Measurements from ENCODE around the gene WBP11.
A peak's percentile ranks its signal among the peaks of the same experiment; 100 is the strongest.

Gene WBP11

DNA sequence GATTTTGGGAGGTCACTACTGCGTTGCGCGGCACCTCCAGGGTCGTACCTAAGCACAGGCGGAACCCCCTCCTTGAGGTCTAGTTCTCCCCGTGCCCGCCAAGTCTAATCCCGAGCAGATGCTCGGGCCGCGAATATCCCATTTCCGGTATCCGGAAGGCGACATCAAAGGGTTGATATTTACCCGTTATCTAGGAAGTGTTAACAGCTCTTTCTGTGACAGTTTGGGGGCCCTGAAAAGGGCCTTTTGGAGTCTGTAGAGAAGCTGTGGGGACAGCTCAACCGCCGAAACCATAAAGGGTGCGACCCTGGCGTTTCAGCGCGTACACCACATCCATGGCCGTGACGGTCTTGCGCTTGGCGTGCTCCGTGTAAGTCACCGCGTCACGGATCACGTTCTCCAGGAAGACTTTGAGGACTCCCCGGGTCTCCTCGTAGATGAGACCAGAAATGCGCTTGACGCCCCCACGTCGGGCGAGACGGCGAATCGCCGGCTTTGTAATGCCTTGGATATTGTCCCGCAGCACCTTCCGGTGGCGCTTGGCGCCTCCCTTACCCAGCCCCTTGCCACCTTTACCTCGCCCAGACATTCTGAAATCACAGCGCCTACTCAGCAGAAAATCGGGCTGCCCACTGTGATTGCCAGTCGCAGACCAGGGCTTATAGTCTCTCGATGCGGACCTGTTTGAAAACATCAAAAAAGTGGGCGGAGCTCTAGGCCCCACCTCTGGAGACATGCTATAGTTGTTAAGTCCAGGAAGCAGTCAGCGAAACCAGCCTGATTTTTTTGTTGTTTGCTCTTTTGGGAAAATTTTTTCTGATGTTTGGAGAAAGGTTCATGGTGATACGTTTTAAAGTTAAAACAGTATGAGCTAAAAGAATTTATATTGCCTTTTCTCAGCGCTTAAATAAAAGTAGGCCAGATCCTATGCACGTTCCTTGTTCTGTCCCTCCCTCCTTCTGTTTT, 32.5 kb downstream of the WBP11 start:
- Histone ChIP-seq H3K27me3 (replicated peaks in 2 of 5; ENCODE audit: control insufficient read depth in 4 of 5, insufficient read depth in 5 of 5, low read length in 4 of 5) (no peaks in the 10 kb centered on the region), H3K4me3 (ENCODE audit: control insufficient read depth in 1 of 7, extremely low read depth in 1 of 7, insufficient read depth in 4 of 7, low read depth in 2 of 7, low read length in 6 of 7) (peak overlapping the region; percentile 54 to 97 (median 85)), H3K27ac (ENCODE audit: insufficient read depth in 1 of 2, low read depth in 1 of 2, low read length in 2 of 2, poor library complexity in 1 of 2, severe bottlenecking in 2 of 2) (peak overlapping the region; percentile 61 to 83), H3K9me3 (ENCODE audit: control extremely low read depth in 1 of 5, control insufficient read depth in 4 of 5, insufficient read depth in 2 of 5, low read depth in 1 of 5, low read length in 4 of 5) (no peaks in the 10 kb centered on the region), H3K4me1 (ENCODE audit: control extremely low read depth in 1 of 4, control insufficient read depth in 4 of 4, insufficient read depth in 4 of 4, low read length in 3 of 4) (peaks cover 16 to 56% (median 40%) of the 10 kb centered on the region in 4 experiments), H3K36me3 (ENCODE audit: control insufficient read depth in 4 of 4, insufficient read depth in 4 of 4, low read length in 3 of 4) (peaks cover 0 to 5% (median 1%) of the 10 kb centered on the region in 4 experiments)
- ChIA-PET CTCF (interaction anchor here (0.8 to 8.6 kb wide), 13 partner anchors 10 to 533 kb away, joined by 3 to 64 read pairs (median 3); partner anchors contain the start of genes C12orf60, RERG and WBP11), POLR2A (interaction anchor here (0.7 to 1.0 kb wide), 4 partner anchors 11 to 185 kb away, joined by 3 to 4 read pairs (median 4); no protein-coding TSS in a partner anchor)
- WGBS (ENCODE audit: insufficient coverage), result under 1% methylated on average over 55 of the region's 56 CpGs
- DNase-seq, result peak; percentile 91 to 93 (median 93)

DNA sequence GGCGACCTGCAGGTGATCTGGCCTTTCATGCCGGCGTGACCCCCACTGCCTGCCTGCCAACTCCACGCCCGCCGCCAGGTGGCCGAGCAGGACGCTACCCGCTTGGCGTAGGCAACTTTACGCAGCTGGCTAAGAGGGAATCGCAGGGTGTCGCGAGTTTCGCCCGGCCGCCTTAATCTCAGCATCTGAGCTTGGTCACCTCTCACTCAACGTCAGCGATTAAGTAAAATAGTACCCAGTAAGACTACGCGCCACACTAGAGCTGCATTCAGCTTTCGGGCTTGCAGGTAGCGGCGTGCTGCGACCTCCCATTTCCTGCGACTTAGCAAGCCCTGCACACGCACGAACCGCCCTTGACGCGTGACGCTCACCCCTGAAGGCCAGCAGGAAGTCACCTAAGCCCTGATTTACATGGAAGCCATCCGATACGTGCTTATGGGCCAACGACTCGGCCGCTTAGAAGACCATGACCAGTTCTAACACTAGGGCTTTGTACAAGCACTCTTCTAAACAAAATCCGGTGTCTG, 33.2 kb downstream of the WBP11 start:
- ChIA-PET POLR2A (interaction anchor here (0.7 kb wide), 1 partner anchor 23 kb away, joined by 4 read pairs; no protein-coding TSS in a partner anchor), CTCF (interaction anchor here (0.8 to 8.6 kb wide), 10 partner anchors 11 to 452 kb away, joined by 3 to 64 read pairs (median 6); partner anchors contain the start of genes C12orf60, RERG and WBP11)
- Histone ChIP-seq H3K4me3 (ENCODE audit: control insufficient read depth in 1 of 7, extremely low read depth in 1 of 7, insufficient read depth in 4 of 7, low read depth in 2 of 7, low read length in 6 of 7) (peak overlapping the region; percentile 54 to 97 (median 85)), H3K27me3 (replicated peaks in 2 of 5; ENCODE audit: control insufficient read depth in 4 of 5, insufficient read depth in 5 of 5, low read length in 4 of 5) (no peaks in the 10 kb centered on the region), H3K27ac (ENCODE audit: insufficient read depth in 1 of 2, low read depth in 1 of 2, low read length in 2 of 2, poor library complexity in 1 of 2, severe bottlenecking in 2 of 2) (peak overlapping the region; percentile 61 to 83), H3K36me3 (ENCODE audit: control insufficient read depth in 4 of 4, insufficient read depth in 4 of 4, low read length in 3 of 4) (peaks cover 0 to 5% (median 1%) of the 10 kb centered on the region in 4 experiments), H3K9me3 (ENCODE audit: control extremely low read depth in 1 of 5, control insufficient read depth in 4 of 5, insufficient read depth in 2 of 5, low read depth in 1 of 5, low read length in 4 of 5) (peaks cover 0 to 2% (median 0%) of the 10 kb centered on the region in 5 experiments), H3K4me1 (ENCODE audit: control extremely low read depth in 1 of 4, control insufficient read depth in 4 of 4, insufficient read depth in 4 of 4, low read length in 3 of 4) (peaks cover 11 to 48% (median 33%) of the 10 kb centered on the region in 4 experiments)
- 0% methylated on average over 38 of the region's 38 CpGs for WGBS (ENCODE audit: insufficient coverage)
- peak; percentile 87 to 92 (median 91) for DNase-seq

DNA sequence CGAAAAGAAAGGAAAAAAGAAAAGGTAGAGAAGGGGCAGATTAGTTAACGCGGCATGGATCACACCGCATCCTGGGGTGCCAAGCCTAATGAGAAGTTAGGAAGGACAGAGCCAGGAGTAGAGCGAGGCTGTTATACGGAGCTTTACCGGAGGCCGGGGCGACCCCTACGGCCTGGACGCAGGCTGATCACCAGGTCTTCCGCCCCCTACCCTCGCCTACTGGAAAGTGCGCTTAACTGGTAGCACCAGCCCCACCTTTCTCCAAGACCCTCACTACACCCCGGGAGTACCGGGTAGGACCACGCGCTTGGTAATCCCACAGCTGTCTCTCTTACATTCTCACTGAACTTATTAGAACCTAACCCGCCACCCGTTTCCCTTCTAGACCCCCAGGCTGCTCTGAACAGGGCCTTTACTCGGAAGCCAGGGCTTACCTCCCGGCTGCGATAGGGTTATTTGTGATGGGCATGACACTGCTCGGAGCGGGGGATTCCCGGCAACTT, 33.8 kb downstream of the WBP11 start:
- no peaks in the 10 kb centered on the region for H3K27me3 ChIP-seq (replicated peaks in 2 of 5; ENCODE audit: control insufficient read depth in 4 of 5, insufficient read depth in 5 of 5, low read length in 4 of 5)
- ChIA-PET CTCF (interaction anchor here (0.8 to 8.6 kb wide), 9 partner anchors 12 to 452 kb away, joined by 3 to 64 read pairs (median 6); partner anchors contain the start of genes C12orf60, RERG and WBP11), POLR2A (interaction anchor here (0.7 kb wide), 1 partner anchor 23 kb away, joined by 4 read pairs; no protein-coding TSS in a partner anchor)
- WGBS (ENCODE audit: insufficient coverage), result under 1% methylated on average over 23 of the region's 26 CpGs
- H3K36me3 ChIP-seq (ENCODE audit: control insufficient read depth in 4 of 4, insufficient read depth in 4 of 4, low read length in 3 of 4), result peaks cover 0 to 5% (median 1%) of the 10 kb centered on the region in 4 experiments
- H3K27ac ChIP-seq (ENCODE audit: insufficient read depth in 1 of 2, low read depth in 1 of 2, low read length in 2 of 2, poor library complexity in 1 of 2, severe bottlenecking in 2 of 2), result peak overlapping the region in 1 of 2 experiments; percentile 83
- DNase-seq, result peak in 1 of 3 donors; percentile 68
- peaks cover 0 to 2% (median 0%) of the 10 kb centered on the region in 5 experiments for H3K9me3 ChIP-seq (ENCODE audit: control extremely low read depth in 1 of 5, control insufficient read depth in 4 of 5, insufficient read depth in 2 of 5, low read depth in 1 of 5, low read length in 4 of 5)
- peaks cover 11 to 43% (median 29%) of the 10 kb centered on the region in 4 experiments for H3K4me1 ChIP-seq (ENCODE audit: control extremely low read depth in 1 of 4, control insufficient read depth in 4 of 4, insufficient read depth in 4 of 4, low read length in 3 of 4)
- H3K4me3 ChIP-seq (ENCODE audit: control insufficient read depth in 1 of 7, extremely low read depth in 1 of 7, insufficient read depth in 4 of 7, low read depth in 2 of 7, low read length in 6 of 7), result peak overlapping the region; percentile 54 to 97 (median 85)

DNA sequence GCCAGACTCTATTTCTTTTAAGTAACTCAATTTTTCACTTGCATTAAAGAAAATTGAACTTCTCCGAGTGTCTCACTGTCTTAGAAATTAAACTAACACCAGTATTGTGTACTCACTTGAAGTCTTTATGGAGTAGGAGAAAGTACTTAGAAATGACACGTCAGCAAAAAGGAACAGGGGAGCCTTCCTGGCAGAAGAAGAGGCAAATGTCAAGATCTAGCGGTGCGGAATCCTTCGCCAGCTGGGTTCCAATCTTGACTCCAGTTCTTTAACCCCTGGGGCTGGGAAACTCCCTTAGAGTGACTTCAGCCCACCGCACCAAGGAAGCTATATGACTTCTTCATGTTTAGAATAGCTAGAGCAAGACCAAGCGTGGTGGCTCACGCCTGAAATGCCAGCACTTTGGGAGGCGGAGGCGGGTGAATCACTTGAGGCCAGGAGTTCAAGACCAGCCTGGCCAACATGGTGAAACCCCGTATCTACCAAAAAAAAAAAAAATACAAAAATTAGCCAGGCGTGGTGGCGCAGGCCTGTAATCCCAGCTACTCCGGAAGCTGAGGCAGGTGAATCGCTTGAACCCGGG, 34.4 kb downstream of the WBP11 start:
- H3K36me3 ChIP-seq (ENCODE audit: control insufficient read depth in 4 of 4, insufficient read depth in 4 of 4, low read length in 3 of 4), result peaks cover 0 to 5% (median 1%) of the 10 kb centered on the region in 4 experiments
- ChIA-PET CTCF (interaction anchor here (1.2 to 8.6 kb wide), 4 partner anchors 24 to 170 kb away, joined by 3 to 64 read pairs (median 6); partner anchors contain the start of genes C12orf60 and WBP11), POLR2A (no interaction called here)
- peak overlapping the region; percentile 54 to 97 (median 85) for H3K4me3 ChIP-seq (ENCODE audit: control insufficient read depth in 1 of 7, extremely low read depth in 1 of 7, insufficient read depth in 4 of 7, low read depth in 2 of 7, low read length in 6 of 7)
- peak in 1 of 3 donors; percentile 27 for DNase-seq
- peak overlapping the region in 1 of 2 experiments; percentile 83 for H3K27ac ChIP-seq (ENCODE audit: insufficient read depth in 1 of 2, low read depth in 1 of 2, low read length in 2 of 2, poor library complexity in 1 of 2, severe bottlenecking in 2 of 2)
- H3K9me3 ChIP-seq (ENCODE audit: control extremely low read depth in 1 of 5, control insufficient read depth in 4 of 5, insufficient read depth in 2 of 5, low read depth in 1 of 5, low read length in 4 of 5), result peaks cover 0 to 2% (median 0%) of the 10 kb centered on the region in 5 experiments
- H3K27me3 ChIP-seq (replicated peaks in 2 of 5; ENCODE audit: control insufficient read depth in 4 of 5, insufficient read depth in 5 of 5, low read length in 4 of 5), result no peaks in the 10 kb centered on the region
- peaks cover 11 to 42% (median 29%) of the 10 kb centered on the region in 4 experiments for H3K4me1 ChIP-seq (ENCODE audit: control extremely low read depth in 1 of 4, control insufficient read depth in 4 of 4, insufficient read depth in 4 of 4, low read length in 3 of 4)
- 75% methylated on average over 10 of the region's 16 CpGs for WGBS (ENCODE audit: insufficient coverage)

DNA sequence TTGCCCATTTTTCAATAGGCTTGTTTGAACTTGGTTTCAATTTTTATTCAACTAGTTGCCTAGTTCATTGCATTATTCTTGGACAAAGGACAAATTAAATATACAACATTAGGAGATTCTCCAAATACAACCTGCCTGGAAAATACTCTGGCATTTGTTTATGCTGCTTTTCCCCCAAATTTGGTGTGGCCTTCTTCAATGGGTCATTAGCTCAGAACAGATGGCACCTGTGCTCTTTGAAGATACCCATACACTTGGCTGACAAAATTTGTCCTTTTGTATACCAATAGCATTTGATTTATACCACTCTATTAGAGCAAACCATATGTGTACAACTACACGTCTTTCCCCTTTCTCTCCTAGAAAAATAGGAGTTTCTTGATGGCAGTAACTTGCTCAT, 35.7 kb downstream of the WBP11 start:
- Histone ChIP-seq H3K36me3 (ENCODE audit: control insufficient read depth in 4 of 4, insufficient read depth in 4 of 4, low read length in 3 of 4) (peaks cover 0 to 5% (median 1%) of the 10 kb centered on the region in 4 experiments), H3K9me3 (ENCODE audit: control extremely low read depth in 1 of 5, control insufficient read depth in 4 of 5, insufficient read depth in 2 of 5, low read depth in 1 of 5, low read length in 4 of 5) (peaks cover 0 to 2% (median 0%) of the 10 kb centered on the region in 5 experiments), H3K27me3 (replicated peaks in 2 of 5; ENCODE audit: control insufficient read depth in 4 of 5, insufficient read depth in 5 of 5, low read length in 4 of 5) (no peaks in the 10 kb centered on the region), H3K4me1 (ENCODE audit: control extremely low read depth in 1 of 4, control insufficient read depth in 4 of 4, insufficient read depth in 4 of 4, low read length in 3 of 4) (peaks cover 8 to 34% (median 22%) of the 10 kb centered on the region in 4 experiments), H3K4me3 (ENCODE audit: control insufficient read depth in 1 of 7, extremely low read depth in 1 of 7, insufficient read depth in 4 of 7, low read depth in 2 of 7, low read length in 6 of 7) (no peak overlapping the region), H3K27ac (ENCODE audit: insufficient read depth in 1 of 2, low read depth in 1 of 2, low read length in 2 of 2, poor library complexity in 1 of 2, severe bottlenecking in 2 of 2) (no peak overlapping the region)
- POLR2A ChIA-PET, result interaction anchor here (0.7 kb wide), 1 partner anchor 1494 kb away, joined by 3 read pairs; no protein-coding TSS in a partner anchor
- no peak for DNase-seq
- CTCF ChIA-PET, result no interaction called here
- WGBS (ENCODE audit: insufficient coverage), result no CpG with 5 or more reads among the region's 1 CpG

DNA sequence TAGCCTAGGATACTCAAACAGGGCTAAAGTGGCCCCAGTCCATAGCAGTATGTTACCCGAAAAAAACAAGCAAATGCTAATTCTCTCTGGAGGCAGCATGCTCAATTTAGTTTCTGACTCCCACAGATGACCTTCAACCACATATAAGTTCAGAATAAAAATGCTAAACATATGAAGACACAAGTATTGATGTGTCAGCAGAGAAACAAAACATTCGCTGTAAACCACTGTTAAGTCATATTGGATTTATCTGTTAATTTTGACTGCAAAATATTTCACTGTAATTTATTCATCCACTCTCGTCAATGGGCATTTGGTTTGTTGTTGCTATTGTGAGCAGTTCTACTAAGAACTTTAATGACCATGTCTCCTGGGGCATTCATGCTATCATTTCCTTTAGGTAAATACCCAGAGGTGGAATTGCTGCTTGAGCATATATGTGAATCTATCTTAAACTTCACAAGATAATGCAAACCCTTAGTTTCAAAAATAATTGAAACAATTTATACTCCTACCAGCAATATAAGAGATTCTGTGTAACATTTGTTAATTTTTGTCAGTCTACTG, 36.5 kb downstream of the WBP11 start:
- CTCF ChIA-PET, result no interaction called here
- POLR2A ChIA-PET, result no interaction called here
- H3K9me3 ChIP-seq (ENCODE audit: control extremely low read depth in 1 of 5, control insufficient read depth in 4 of 5, insufficient read depth in 2 of 5, low read depth in 1 of 5, low read length in 4 of 5), result peaks cover 0 to 2% (median 0%) of the 10 kb centered on the region in 5 experiments
- H3K27me3 ChIP-seq (replicated peaks in 2 of 5; ENCODE audit: control insufficient read depth in 4 of 5, insufficient read depth in 5 of 5, low read length in 4 of 5), result no peaks in the 10 kb centered on the region
- 100% methylated on average over 1 of the region's 3 CpGs for WGBS (ENCODE audit: insufficient coverage)
- no peak for DNase-seq
- H3K27ac ChIP-seq (ENCODE audit: insufficient read depth in 1 of 2, low read depth in 1 of 2, low read length in 2 of 2, poor library complexity in 1 of 2, severe bottlenecking in 2 of 2), result no peak overlapping the region
- peaks cover 5 to 28% (median 17%) of the 10 kb centered on the region in 4 experiments for H3K4me1 ChIP-seq (ENCODE audit: control extremely low read depth in 1 of 4, control insufficient read depth in 4 of 4, insufficient read depth in 4 of 4, low read length in 3 of 4)
- H3K36me3 ChIP-seq (ENCODE audit: control insufficient read depth in 4 of 4, insufficient read depth in 4 of 4, low read length in 3 of 4), result peaks cover 0 to 6% (median 3%) of the 10 kb centered on the region in 4 experiments
- no peak overlapping the region for H3K4me3 ChIP-seq (ENCODE audit: control insufficient read depth in 1 of 7, extremely low read depth in 1 of 7, insufficient read depth in 4 of 7, low read depth in 2 of 7, low read length in 6 of 7)
